GM19193 (cell line): Measurements from ENCODE around the gene NUP98.

Experiments used
- POLR2A ChIP-seq: IDR thresholded peaks from 4 replicates; pipeline ENCODE4 v1.6.1; 2011; ENCODE audit not compliant: insufficient read depth, insufficient read length; ENCODE audit errors: extremely low read depth

The NUP98 gene

GRCh38 chr11:3786781-3787428 is 10.4 kb downstream of the NUP98 start:
- TF ChIP-seq POLR2A, result no peak

- TF ChIP-seq POLR2A, result no peak
Observed at GRCh38 chr11:3783611-3784010, 13.7 kb downstream of the NUP98 start.

DNA sequence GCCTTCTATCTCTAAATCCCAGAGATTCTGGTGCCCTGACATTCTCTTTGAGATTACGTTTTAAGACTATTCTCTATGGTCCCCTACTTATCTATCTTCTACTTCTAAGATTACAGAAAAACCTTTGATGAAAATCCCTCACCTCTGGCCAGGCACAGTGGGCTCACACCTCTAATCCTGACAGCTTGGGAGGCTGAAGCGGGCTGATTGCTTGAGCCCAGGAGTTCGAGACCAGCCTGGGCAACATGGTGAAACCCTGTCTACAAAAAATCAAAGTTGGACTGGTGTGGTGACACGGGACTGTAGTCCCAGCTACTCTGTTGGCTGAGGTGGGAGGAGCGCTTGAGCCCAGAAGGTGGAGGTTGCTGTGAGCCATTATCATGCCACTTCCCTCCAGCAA is 14.4 kb downstream of the NUP98 start:
- no peak for TF ChIP-seq POLR2A

- no peak for TF ChIP-seq POLR2A
Observed at GRCh38 chr11:3781423-3781822, 15.9 kb downstream of the NUP98 start.

GRCh38 chr11:3775736-3776406 is 21.5 kb downstream of the NUP98 start:
- no peak for TF ChIP-seq POLR2A

- no peak for TF ChIP-seq POLR2A
Observed at GRCh38 chr11:3773180-3773579, 24.2 kb downstream of the NUP98 start.

- no peak for TF ChIP-seq POLR2A
Observed at GRCh38 chr11:3767536-3767935, 29.8 kb downstream of the NUP98 start.

DNA sequence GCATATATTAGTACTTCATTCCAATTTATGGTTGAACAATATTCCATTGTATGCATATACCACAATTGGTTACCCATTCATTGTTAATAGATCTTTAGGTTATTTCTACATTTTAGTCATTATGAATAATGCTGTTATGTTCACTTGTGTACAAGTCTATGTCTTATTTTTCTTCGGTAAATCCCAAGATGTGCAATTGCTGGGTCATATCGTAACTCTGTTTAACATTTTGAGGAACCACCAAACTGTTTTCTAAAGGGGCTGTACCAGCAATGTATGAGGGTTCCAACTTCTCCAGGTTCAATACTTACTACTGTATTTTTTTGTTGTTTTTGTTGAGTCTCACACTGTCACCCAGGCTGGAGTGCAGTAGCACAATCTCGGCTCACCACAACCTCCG is 33.1 kb downstream of the NUP98 start:
- TF ChIP-seq POLR2A, result no peak

GRCh38 chr11:3755151-3755550 is 42.2 kb downstream of the NUP98 start:
- TF ChIP-seq POLR2A, result no peak

- no peak for TF ChIP-seq POLR2A
Observed at GRCh38 chr11:3753110-3753509, 44.2 kb downstream of the NUP98 start.

GRCh38 chr11:3747704-3748103 is 49.6 kb downstream of the NUP98 start:
- TF ChIP-seq POLR2A, result no peak

DNA sequence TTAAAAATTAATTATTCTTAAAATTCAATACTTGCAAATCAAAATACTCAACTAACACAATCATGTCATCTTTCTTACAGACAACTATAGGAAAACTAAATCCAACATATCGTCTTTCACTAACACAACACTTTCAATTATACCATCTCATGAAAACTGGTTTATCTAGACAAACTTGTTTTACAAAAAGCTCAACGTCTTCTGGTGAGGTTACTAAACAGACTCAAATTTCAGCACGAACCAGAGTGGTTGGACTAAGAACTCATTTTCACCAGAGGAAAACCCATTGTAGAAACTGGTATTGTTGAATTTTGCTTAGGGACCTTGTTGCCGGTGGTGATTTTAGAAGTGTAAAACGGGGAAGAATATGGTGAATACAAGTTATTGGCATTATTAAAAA is 52.2 kb downstream of the NUP98 start:
- no peak for TF ChIP-seq POLR2A

DNA sequence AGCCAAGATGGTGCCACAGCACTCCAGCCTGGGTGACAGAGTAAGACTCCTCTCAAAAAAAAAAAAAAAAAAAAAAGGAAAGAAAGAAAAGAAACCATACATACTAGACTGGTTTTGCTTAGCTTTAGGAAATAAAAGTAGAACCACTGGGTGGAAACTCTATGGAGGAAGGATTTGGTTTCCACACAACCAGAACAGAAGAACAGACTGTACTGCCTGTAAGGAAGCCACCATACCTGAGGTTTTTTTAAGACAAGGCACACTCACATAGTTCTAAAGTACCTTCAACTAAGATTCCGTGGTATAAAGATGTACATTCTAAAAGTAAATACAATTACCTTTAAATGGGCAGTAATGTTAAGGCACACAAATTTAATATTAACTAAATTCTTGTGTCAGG is 58.6 kb downstream of the NUP98 start:
- TF ChIP-seq POLR2A, result no peak

DNA sequence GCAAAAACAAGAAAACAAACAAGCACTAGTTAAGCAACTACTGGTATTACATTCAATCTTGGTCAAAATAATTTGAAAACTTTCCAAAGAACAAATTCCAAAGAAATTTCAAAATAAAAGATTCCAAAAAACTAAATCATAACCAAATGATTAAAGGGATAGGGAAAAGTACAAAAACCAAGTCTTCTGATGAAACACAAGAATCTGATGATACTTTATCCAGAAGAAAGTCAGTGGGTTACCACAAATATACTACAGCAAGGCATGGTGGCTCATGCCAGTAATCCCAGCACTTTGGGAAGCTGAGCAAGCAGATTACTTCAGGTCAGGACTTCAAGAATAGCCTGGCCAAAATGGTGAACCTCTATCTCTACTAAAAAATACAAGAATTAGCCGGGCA is 59.1 kb downstream of the NUP98 start:
- TF ChIP-seq POLR2A, result no peak

GRCh38 chr11:3737386-3737933 is 59.9 kb downstream of the NUP98 start:
- no peak for TF ChIP-seq POLR2A

- no peak for TF ChIP-seq POLR2A
Observed at GRCh38 chr11:3736816-3737215, 60.5 kb downstream of the NUP98 start.

DNA sequence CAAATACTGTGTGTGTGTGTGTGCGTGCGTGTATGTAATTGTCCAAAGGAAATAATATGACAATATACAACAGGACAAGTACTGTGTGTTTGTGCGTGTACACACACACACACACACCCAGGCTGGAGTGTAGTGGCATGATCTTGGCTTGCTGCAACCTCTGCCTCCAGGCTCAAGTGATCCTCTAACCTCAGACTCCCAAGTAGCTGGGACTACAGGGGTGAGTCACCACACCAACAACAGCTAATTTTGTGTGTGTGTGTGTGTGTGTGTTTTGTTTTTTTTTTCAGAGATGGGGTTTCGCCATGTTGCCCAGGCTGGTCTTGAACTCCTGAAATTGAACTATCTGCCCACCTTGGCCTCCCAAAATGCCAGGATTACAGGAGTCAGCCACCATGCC is 61.5 kb downstream of the NUP98 start:
- no peak for TF ChIP-seq POLR2A

DNA sequence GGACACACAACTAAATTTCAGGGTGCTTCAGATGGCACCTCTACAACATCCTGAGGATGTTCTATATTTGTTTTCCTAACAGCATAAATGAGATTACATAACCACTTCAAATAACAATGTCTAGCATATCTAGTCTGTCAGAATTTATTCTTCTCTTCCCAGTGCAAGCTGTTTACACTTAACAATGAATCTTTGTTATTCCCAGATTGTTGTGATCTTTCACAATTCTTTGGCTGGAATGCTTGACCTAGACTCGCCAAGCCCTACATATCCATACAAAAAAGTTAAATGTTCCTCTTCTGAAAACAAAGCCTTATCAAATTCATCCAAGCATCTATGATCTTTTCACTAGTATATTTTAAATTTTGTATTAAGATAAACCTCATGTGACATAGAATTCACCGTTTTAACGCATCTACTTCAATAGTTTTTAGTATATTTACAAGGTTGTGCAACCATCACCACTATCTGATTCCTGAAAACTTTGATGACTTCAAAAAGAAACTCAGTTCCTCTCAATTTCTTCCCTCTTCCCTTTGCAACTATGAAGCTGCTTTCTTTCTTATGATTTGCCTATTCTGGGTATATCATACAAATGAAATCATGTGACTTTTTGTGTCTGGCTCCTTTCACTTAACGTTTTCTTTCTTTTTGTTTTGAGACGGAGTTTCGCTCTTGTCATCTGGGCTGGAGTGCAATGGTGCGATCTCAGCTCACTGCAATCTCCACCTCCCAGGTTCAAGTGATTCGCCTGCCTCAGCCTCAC is 64.5 kb downstream of the NUP98 start:
- no peak for TF ChIP-seq POLR2A
